ENCODE data around the gene CFAP97D1. TPM values are rescaled to one million over a fixed set of nuclear protein-coding genes. Genes with fewer than 3 reads are reported as not detected.

The CFAP97D1 gene
- total RNA-seq, 2 experiments from 2014 or later, result not detected

DNA sequence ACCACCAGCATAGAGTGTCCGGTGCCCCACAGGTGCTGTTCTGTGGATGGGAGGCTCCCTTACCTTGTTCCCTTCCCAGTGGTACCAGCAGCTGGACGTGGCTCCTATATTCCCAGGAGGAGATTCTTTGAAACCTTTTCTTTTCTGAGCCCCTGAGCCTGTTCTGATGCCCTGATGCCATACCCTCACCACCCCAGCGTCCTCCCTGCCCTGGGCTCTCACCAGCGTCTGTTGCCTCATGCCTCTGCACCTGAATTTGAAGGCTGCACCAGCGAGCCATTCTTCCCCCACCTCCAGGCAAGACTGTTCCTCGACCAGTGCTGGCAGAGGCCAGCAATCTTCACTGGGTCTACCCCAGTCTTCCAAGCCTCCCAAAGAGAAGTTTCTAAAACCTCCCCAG lies 22.1 kb upstream of the CFAP97D1 start:
- H3K9me2 ChIP-seq (ENCODE audit: insufficient read depth, low read length), result no peaks in the 10 kb centered on the region
- POLR2A ChIA-PET, result no interaction called here

DNA sequence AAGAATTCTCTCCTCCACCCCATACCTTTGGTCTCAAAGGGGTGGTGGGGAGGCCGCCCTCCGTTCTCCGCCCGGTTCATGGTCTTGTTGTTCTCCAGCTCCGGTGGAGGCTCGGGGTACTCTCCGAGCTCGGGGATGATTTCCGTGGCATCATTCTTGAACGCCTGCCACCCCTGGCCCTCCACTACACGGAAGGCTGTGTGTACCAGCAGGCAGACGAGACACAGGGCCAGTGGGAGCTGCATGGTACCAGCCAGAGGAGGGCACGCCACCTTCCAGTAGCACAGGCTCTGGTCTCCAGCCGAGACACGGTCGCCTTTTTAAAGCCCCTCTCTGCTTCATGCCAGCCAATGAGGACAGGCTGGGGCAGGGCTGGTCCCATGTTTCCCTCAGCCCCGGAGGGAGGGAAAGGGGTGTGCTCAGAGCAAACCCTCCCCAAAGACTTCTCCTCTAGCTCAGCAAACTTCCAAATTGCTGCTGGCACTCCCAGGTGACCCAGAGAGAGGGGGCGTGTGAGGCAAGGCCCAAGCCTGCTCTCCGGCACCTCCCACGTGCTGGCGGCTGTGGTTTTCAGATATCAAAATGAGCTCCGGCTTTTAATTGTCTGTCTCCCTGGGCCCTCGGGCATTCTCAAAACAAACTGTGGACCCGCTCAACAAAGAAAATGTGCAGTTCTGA lies 21.6 kb upstream of the CFAP97D1 start, which contains the start of gene SOST:
Gene SOST (minus strand): TSS at position 295 of the 678 bp plus-strand sequence. CDS start 50 bp downstream, at position 245.
- no peaks in the 10 kb centered on the region for H3K4me1 ChIP-seq (ENCODE audit: insufficient read depth, low read length, poor library complexity, severe bottlenecking)
- POLR2A ChIA-PET, result no interaction called here
- H2AFZ ChIP-seq (ENCODE audit: low read length), result no peak within 1 kb of the TSS
- BruUV-seq (replicated peaks), result no TSS peak
- no peak within 1 kb of the TSS for H3K4me2 ChIP-seq (ENCODE audit: low read length)
- intact Hi-C loops (cut with micrococcal nuclease; ENCODE audit: unreplicated experiment), result no loop called here
- no peak for DNase-seq (ENCODE audit: low spot score)
- TF ChIP-seq, protein P1, sequence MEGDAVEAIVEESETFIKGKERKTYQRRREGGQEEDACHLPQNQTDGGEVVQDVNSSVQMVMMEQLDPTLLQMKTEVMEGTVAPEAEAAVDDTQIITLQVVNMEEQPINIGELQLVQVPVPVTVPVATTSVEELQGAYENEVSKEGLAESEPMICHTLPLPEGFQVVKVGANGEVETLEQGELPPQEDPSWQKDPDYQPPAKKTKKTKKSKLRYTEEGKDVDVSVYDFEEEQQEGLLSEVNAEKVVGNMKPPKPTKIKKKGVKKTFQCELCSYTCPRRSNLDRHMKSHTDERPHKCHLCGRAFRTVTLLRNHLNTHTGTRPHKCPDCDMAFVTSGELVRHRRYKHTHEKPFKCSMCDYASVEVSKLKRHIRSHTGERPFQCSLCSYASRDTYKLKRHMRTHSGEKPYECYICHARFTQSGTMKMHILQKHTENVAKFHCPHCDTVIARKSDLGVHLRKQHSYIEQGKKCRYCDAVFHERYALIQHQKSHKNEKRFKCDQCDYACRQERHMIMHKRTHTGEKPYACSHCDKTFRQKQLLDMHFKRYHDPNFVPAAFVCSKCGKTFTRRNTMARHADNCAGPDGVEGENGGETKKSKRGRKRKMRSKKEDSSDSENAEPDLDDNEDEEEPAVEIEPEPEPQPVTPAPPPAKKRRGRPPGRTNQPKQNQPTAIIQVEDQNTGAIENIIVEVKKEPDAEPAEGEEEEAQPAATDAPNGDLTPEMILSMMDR (conservative IDR thresholded peaks at IDR 0.05; ENCODE audit: low read length), result no peak
- no peak for TF ChIP-seq EZH2phosphoT487 (IDR thresholded peaks at IDR 0.05; ENCODE audit: borderline replicate concordance, low read depth, low read length)
- no peaks in the 10 kb centered on the region for H3K79me2 ChIP-seq (ENCODE audit: insufficient read depth, low read depth, low read length)
- H4K20me1 ChIP-seq (ENCODE audit: insufficient read depth, low read length), result no peaks in the 10 kb centered on the region
- no peaks in the 10 kb centered on the region for H3K36me3 ChIP-seq (ENCODE audit: insufficient read depth, low read length)
- no peak within 1 kb of the TSS for H3K4me3 ChIP-seq (ENCODE audit: low read depth, low read length, poor library complexity, severe bottlenecking)
- no peaks in the 10 kb centered on the region for H3K9me2 ChIP-seq (ENCODE audit: insufficient read depth, low read length)
- CTCF ChIA-PET (ENCODE audit: unreplicated experiment), result no interaction called here
- no peaks in the 10 kb centered on the region for H3K9me3 ChIP-seq (ENCODE audit: low read length)
- no peak within 1 kb of the TSS for H3K27ac ChIP-seq (ENCODE audit: low read depth, low read length, poor library complexity, severe bottlenecking)

More for the DNA sequence above, 22.1 kb upstream of the CFAP97D1 start:
- H4K20me1 ChIP-seq (ENCODE audit: insufficient read depth, low read length), result no peaks in the 10 kb centered on the region
- no TSS peak for BruUV-seq (replicated peaks)
- DNase-seq (ENCODE audit: low spot score), result no peak
- intact Hi-C loops (cut with micrococcal nuclease; ENCODE audit: unreplicated experiment), result no loop called here
- H3K36me3 ChIP-seq (ENCODE audit: insufficient read depth, low read length), result no peaks in the 10 kb centered on the region
- no peaks in the 10 kb centered on the region for H3K79me2 ChIP-seq (ENCODE audit: insufficient read depth, low read depth, low read length)
- no peaks in the 10 kb centered on the region for H3K9me3 ChIP-seq (ENCODE audit: low read length)
- H3K4me1 ChIP-seq (ENCODE audit: insufficient read depth, low read length, poor library complexity, severe bottlenecking), result no peaks in the 10 kb centered on the region
- H3K4me2 ChIP-seq (ENCODE audit: low read length), result no peak overlapping the region
- no peak overlapping the region for H3K4me3 ChIP-seq (ENCODE audit: low read depth, low read length, poor library complexity, severe bottlenecking)
- H3K27ac ChIP-seq (ENCODE audit: low read depth, low read length, poor library complexity, severe bottlenecking), result no peak overlapping the region
- TF ChIP-seq, protein P1 (conservative IDR thresholded peaks at IDR 0.05; ENCODE audit: low read length), result no peak
- no peak for TF ChIP-seq EZH2phosphoT487 (IDR thresholded peaks at IDR 0.05; ENCODE audit: borderline replicate concordance, low read depth, low read length)
- H2AFZ ChIP-seq (ENCODE audit: low read length), result no peak overlapping the region
- CTCF ChIA-PET (ENCODE audit: unreplicated experiment), result no interaction called here

DNA sequence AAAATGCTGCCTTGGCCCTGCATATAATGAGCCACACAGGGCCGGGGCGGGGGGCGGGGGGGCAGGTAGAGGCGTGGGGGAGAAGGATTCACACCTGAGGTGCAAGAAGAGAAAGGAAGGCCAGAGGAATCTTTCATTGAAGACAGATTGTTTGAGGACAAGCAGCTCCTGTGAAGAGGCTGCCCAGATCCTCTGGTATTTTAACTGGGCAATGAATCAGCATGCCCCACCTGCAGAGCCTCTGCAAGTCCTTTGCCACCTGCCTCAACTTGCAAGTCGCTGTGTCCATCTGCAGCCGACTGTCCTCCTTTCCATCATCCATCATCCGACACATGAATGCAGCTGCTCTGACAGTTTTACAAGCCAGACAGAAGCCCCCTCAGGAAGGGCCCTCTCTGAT lies 20.4 kb upstream of the CFAP97D1 start:
- Histone ChIP-seq H4K20me1 (ENCODE audit: insufficient read depth, low read length) (no peaks in the 10 kb centered on the region), H3K4me3 (ENCODE audit: low read depth, low read length, poor library complexity, severe bottlenecking) (no peak overlapping the region), H3K36me3 (ENCODE audit: insufficient read depth, low read length) (no peaks in the 10 kb centered on the region), H3K27ac (ENCODE audit: low read depth, low read length, poor library complexity, severe bottlenecking) (no peak overlapping the region), H2AFZ (ENCODE audit: low read length) (no peak overlapping the region), H3K9me2 (ENCODE audit: insufficient read depth, low read length) (no peaks in the 10 kb centered on the region), H3K4me2 (ENCODE audit: low read length) (no peak overlapping the region), H3K79me2 (ENCODE audit: insufficient read depth, low read depth, low read length) (no peaks in the 10 kb centered on the region), H3K4me1 (ENCODE audit: insufficient read depth, low read length, poor library complexity, severe bottlenecking) (no peaks in the 10 kb centered on the region), H3K9me3 (ENCODE audit: low read length) (no peaks in the 10 kb centered on the region)
- BruUV-seq (replicated peaks), result no TSS peak
- ChIA-PET CTCF (ENCODE audit: unreplicated experiment) (interaction anchor here (1.0 to 1.4 kb wide), 2 partner anchors 65 to 183 kb away, joined by 3 to 4 read pairs; no protein-coding TSS in a partner anchor), POLR2A (interaction anchor here (0.7 kb wide), 1 partner anchor 132 kb away, joined by 7 read pairs; no protein-coding TSS in a partner anchor)
- intact Hi-C loops (cut with micrococcal nuclease; ENCODE audit: unreplicated experiment), result loop anchor here (1.0 kb wide), 2 partner anchors 66 to 184 kb away; no protein-coding TSS in a partner anchor
- TF ChIP-seq, protein P1 (conservative IDR thresholded peaks at IDR 0.05; ENCODE audit: low read length), result no peak
- no peak for TF ChIP-seq EZH2phosphoT487 (IDR thresholded peaks at IDR 0.05; ENCODE audit: borderline replicate concordance, low read depth, low read length)
- no peak for DNase-seq (ENCODE audit: low spot score)
